Vagina (tissue), 2 donors: ENCODE data around the gene ZC2HC1B. TPM values are rescaled to one million over a fixed set of nuclear protein-coding genes. Genes with fewer than 3 reads are reported as not detected.

ENCODE experiments used
- DNase-seq, 2 donors: peaks; one replicate each; pipeline ENCODE4 v3.0.0-alpha.2; 2017; ENCODE audit errors: extremely low spot score in 2 of 2
- H3K27ac ChIP-seq: fragments of 200-600 bp; sonication (generic); one replicate; pipeline ENCODE4 v1.5.1; 2019
- H3K27me3 ChIP-seq: fragments of 200-600 bp; sonication (generic); one replicate; pipeline ENCODE4 v1.5.1; 2019
- H3K36me3 ChIP-seq, 2 donors: fragments of 200-600 bp; sonication (generic); one replicate each; pipeline ENCODE4 v1.5.1; 2017 to 2019
- H3K4me1 ChIP-seq: fragments of 200-600 bp; sonication (generic); one replicate; pipeline ENCODE4 v1.5.1; 2019
- H3K4me3 ChIP-seq, 2 donors: fragments of 200-600 bp; sonication (generic); 1 replicate in 1 of 2; 2 replicates in 1 of 2; pipeline ENCODE4 v1.5.1; 2016 to 2019
- H3K9me3 ChIP-seq: fragments of 200-600 bp; sonication (generic); one replicate; pipeline ENCODE4 v1.5.1; 2019
- POLR2A ChIP-seq, 2 donors: fragments of 450-650 bp; IDR thresholded peaks; one replicate each; pipeline ENCODE4 v1.6.1; 2017; ENCODE audit warnings: antibody characterized with exemption in 2 of 2, mild to moderate bottlenecking in 2 of 2, moderate library complexity in 2 of 2
- POLR2AphosphoS5 ChIP-seq, 2 donors: sonication (generic); formaldehyde crosslinking; IDR thresholded peaks; one replicate each; pipeline ENCODE4 v1.9.0; 2017; ENCODE audit warnings: antibody characterized with exemption in 2 of 2, mild to moderate bottlenecking in 2 of 2, low read depth in 1 of 2; ENCODE audit not compliant: insufficient read depth in 1 of 2
- intact Hi-C: fragments of 100-400 bp; cut with DNase I; formaldehyde crosslinking; loops from one replicate; pipeline ENCODE4 v1.15.1; 2023
- total RNA-seq: library from RNA; depleted of rRNA; stranded (reverse); fragments of >200 nt; gene quantifications from one replicate; pipeline ENCODE4 v1.2.3, GENCODE V29; 2016
- TF ChIP-seq, protein P1 (sequence below), 3 experiments: fragments of 450-650 bp in 2 of 3; fragments of 200-600 bp in 1 of 3; sonication (generic) in 1 of 3; IDR thresholded peaks; one replicate each; pipeline ENCODE4 v1.5.1; 2017 to 2019; ENCODE audit warnings: antibody characterized with exemption in 3 of 3, mild to moderate bottlenecking in 2 of 3, moderate library complexity in 2 of 3

ZC2HC1B gene
- total RNA-seq, 1 donor from 2014 or later: not detected

GRCh38 chr6:143973097-143973966 lies 109.1 kb downstream of the ZC2HC1B start:
- Histone ChIP-seq H3K27me3 (no peaks in the 10 kb centered on the region), H3K4me1 (no peaks in the 10 kb centered on the region), H3K27ac (no peak overlapping the region), H3K4me3 (no peak overlapping the region), H3K9me3 (no peaks in the 10 kb centered on the region), H3K36me3 (no peaks in the 10 kb centered on the region)
- DNase-seq: no peak
- intact Hi-C loops: no loop called here
- TF ChIP-seq POLR2AphosphoS5 (IDR thresholded peaks at IDR 0.05; ENCODE audit: insufficient read depth in 1 of 2, low read depth in 1 of 2) (no peak), POLR2A (IDR thresholded peaks at IDR 0.05) (no peak)
- TF ChIP-seq, protein P1, sequence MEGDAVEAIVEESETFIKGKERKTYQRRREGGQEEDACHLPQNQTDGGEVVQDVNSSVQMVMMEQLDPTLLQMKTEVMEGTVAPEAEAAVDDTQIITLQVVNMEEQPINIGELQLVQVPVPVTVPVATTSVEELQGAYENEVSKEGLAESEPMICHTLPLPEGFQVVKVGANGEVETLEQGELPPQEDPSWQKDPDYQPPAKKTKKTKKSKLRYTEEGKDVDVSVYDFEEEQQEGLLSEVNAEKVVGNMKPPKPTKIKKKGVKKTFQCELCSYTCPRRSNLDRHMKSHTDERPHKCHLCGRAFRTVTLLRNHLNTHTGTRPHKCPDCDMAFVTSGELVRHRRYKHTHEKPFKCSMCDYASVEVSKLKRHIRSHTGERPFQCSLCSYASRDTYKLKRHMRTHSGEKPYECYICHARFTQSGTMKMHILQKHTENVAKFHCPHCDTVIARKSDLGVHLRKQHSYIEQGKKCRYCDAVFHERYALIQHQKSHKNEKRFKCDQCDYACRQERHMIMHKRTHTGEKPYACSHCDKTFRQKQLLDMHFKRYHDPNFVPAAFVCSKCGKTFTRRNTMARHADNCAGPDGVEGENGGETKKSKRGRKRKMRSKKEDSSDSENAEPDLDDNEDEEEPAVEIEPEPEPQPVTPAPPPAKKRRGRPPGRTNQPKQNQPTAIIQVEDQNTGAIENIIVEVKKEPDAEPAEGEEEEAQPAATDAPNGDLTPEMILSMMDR (IDR thresholded peaks at IDR 0.05): no peak

DNA sequence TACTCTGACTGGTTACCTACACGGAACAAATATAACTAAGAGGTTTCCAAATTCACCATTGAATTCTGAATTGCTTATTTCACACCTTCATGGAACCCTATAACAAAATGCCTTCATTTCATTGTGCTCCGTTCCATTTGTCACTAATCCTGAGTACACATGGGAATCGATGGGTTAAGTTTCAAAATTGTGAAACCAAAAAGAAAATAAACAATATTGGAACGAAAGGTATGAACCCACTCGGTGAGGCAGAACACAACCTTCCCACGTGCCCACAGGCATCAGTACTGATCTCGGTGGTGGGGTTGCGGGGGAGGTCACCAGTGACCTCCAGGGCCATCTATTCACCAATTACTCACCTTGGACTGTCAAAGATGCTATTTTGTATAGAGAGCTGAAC lies 109.8 kb downstream of the ZC2HC1B start:
- Histone ChIP-seq H3K27ac (no peak overlapping the region), H3K4me3 (no peak overlapping the region), H3K36me3 (no peaks in the 10 kb centered on the region), H3K9me3 (no peaks in the 10 kb centered on the region), H3K27me3 (no peaks in the 10 kb centered on the region), H3K4me1 (no peaks in the 10 kb centered on the region)
- TF ChIP-seq, protein P1 (IDR thresholded peaks at IDR 0.05): no peak
- TF ChIP-seq POLR2A (IDR thresholded peaks at IDR 0.05): no peak
- no peak for TF ChIP-seq POLR2AphosphoS5 (IDR thresholded peaks at IDR 0.05; ENCODE audit: insufficient read depth in 1 of 2, low read depth in 1 of 2)
- intact Hi-C loops: no loop called here
- DNase-seq: no peak

GRCh38 chr6:143976806-143977349 lies 112.6 kb downstream of the ZC2HC1B start:
- TF ChIP-seq, protein P1 (IDR thresholded peaks at IDR 0.05): no peak
- TF ChIP-seq POLR2AphosphoS5 (IDR thresholded peaks at IDR 0.05; ENCODE audit: insufficient read depth in 1 of 2, low read depth in 1 of 2) (no peak), POLR2A (IDR thresholded peaks at IDR 0.05) (no peak)
- intact Hi-C loops: no loop called here

GRCh38 chr6:143980921-143981320 lies 116.6 kb downstream of the ZC2HC1B start:
- no peaks in the 10 kb centered on the region for H3K4me1 ChIP-seq
- H3K36me3 ChIP-seq: no peaks in the 10 kb centered on the region
- DNase-seq: no peak
- intact Hi-C loops: no loop called here
- no peaks in the 10 kb centered on the region for H3K27me3 ChIP-seq
- H3K9me3 ChIP-seq: no peaks in the 10 kb centered on the region
- no peak overlapping the region for H3K4me3 ChIP-seq
- H3K27ac ChIP-seq: no peak overlapping the region
- TF ChIP-seq POLR2AphosphoS5 (IDR thresholded peaks at IDR 0.05; ENCODE audit: insufficient read depth in 1 of 2, low read depth in 1 of 2) (no peak), POLR2A (IDR thresholded peaks at IDR 0.05) (no peak)
- TF ChIP-seq, protein P1 (IDR thresholded peaks at IDR 0.05): no peak

More at GRCh38 chr6:143976806-143977349, 112.6 kb downstream of the ZC2HC1B start:
- Histone ChIP-seq H3K27ac (no peak overlapping the region), H3K4me3 (no peak overlapping the region), H3K36me3 (no peaks in the 10 kb centered on the region), H3K9me3 (no peaks in the 10 kb centered on the region), H3K27me3 (no peaks in the 10 kb centered on the region), H3K4me1 (no peaks in the 10 kb centered on the region)
- no peak for DNase-seq

DNA sequence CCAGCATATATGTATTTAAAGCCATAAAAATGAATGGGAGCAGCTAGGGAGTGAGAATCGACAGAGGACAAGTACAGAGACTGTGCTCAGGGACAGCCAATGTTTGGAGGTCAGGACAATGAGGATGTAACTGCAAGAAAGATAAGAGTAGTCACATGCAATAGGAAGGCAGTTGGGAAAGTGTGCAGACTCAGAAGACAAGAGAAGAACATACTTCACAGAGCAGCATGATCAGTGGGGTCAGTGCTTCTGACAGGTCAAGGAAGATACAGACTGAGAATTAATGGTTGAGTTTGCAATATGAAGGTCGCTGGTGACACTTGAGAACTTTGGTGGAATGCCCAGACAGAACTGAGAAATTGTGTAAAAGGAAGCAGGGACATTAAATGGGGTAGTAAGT lies 118.7 kb downstream of the ZC2HC1B start:
- Histone ChIP-seq H3K27me3 (no peaks in the 10 kb centered on the region), H3K36me3 (no peaks in the 10 kb centered on the region), H3K4me3 (no peak overlapping the region), H3K27ac (no peak overlapping the region), H3K4me1 (no peaks in the 10 kb centered on the region), H3K9me3 (no peaks in the 10 kb centered on the region)
- intact Hi-C loops: no loop called here
- TF ChIP-seq POLR2A (IDR thresholded peaks at IDR 0.05) (no peak), POLR2AphosphoS5 (IDR thresholded peaks at IDR 0.05; ENCODE audit: insufficient read depth in 1 of 2, low read depth in 1 of 2) (no peak)
- TF ChIP-seq, protein P1 (IDR thresholded peaks at IDR 0.05): no peak
- DNase-seq: no peak
